ENCODE data around the gene GLYATL1. TPM values are rescaled to one million over a fixed set of nuclear protein-coding genes. Genes with fewer than 3 reads are reported as not detected.

Gene GLYATL1
- total RNA-seq, 8 experiments from 2014 or later: 0.71 to 4.5 (median 1.7) TPM; not detected in 1

DNA sequence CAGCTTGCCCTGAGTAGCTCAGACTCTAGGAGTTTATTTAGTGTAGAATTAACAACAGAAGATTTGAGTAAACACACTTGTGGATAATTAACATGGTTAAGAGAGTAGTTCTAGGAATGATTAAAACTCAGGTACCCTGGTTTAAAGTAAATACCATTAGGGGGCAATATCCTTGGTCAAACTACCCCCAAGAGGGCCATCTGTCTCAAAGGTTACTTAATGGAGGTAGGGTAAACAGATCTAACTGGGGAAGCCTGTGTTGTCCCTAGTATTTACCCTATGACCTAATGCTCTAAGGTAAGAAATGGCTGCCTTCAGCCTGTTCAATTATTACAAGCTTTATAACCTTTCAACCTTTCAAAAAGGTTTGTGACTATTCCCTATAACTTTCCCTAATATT is 10.6 kb upstream of the GLYATL1 start:
- no peak for ATAC-seq (replicated peaks in 6 of 8)
- in situ Hi-C loops (cut with MboI; ENCODE audit: low pct_unique_long_range_greater_than_20kb in 2 of 9, low sequenced_read_pairs in 9 of 9, unreplicated experiment in 9 of 9): no loop called here
- Histone ChIP-seq H3K4me1 (replicated peaks in 1 of 2) (peaks cover 6 to 10% of the 10 kb centered on the region in 2 donors), H3K27ac (no peak overlapping the region), H3K4me3 (no peak overlapping the region)

DNA sequence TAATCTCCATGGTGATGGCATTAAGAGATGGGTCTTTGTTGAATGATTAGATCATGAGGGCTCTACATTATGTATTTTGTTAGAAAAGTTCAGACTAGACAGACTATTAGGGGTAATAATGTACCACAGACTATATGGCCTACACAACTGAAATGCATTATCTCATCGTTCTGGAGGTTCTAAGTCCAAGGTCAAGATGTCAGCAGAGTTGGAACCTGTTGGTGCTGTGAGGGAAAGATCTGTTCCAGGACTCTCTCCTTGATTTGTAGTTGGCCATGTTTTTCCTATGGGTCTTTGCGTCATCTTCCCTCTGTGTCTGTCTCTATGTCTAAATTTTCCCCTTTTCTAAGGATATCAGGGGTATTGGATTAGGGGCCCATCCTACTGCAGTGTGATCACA is 8.4 kb upstream of the GLYATL1 start:
- WGBS, 10 experiments: 0 to 100% (median 90%) methylated on average over 1 to 2 of the region's 2 CpGs; no CpG with 5 or more reads in 2 of the 10 experiments
- Histone ChIP-seq H3K27ac (no peak overlapping the region), H3K4me1 (replicated peaks in 1 of 2) (peaks cover 6 to 10% of the 10 kb centered on the region in 2 donors), H3K4me3 (no peak overlapping the region)
- no peak for ATAC-seq (replicated peaks in 6 of 8)
- in situ Hi-C loops (cut with MboI; ENCODE audit: low pct_unique_long_range_greater_than_20kb in 2 of 9, low sequenced_read_pairs in 9 of 9, unreplicated experiment in 9 of 9): no loop called here

DNA sequence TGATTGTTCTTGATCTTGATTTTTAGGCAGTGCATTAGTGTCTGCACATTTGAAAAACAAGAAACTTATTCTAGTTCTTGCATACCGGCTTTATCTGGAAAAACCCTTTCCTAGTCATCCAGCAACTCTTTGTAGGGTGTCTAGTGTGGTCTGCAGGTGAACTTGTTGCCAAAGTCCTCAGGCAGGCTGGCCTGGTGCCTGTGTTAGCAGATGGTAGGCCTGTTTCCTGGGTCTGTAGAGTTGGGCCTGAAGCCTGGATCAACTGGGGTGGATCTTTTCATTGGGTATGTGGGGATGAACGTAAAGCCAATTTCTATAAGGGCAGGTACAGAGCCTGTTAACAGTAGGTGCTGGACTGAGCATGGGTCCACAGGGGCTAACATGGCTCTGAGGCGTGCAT is 5.6 kb upstream of the GLYATL1 start:
- H3K4me1 ChIP-seq (replicated peaks in 1 of 2): no peaks in the 10 kb centered on the region
- no peak for ATAC-seq (replicated peaks in 6 of 8)
- H3K27ac ChIP-seq: no peak overlapping the region
- in situ Hi-C loops (cut with MboI; ENCODE audit: low pct_unique_long_range_greater_than_20kb in 2 of 9, low sequenced_read_pairs in 9 of 9, unreplicated experiment in 9 of 9): no loop called here
- 43 to 100% (median 85%) methylated on average over 1 to 3 of the region's 3 CpGs for WGBS, 10 experiments
- no peak overlapping the region for H3K4me3 ChIP-seq

GRCh38 chr11:58934945-58935513 is 4.3 kb upstream of the GLYATL1 start:
- no peak for ATAC-seq (replicated peaks in 6 of 8)
- 65 to 95% (median 85%) methylated on average over 3 to 5 of the region's 7 CpGs; no CpG with 5 or more reads in 7 of the 10 experiments for WGBS, 10 experiments
- no peak overlapping the region for H3K4me3 ChIP-seq
- no peaks in the 10 kb centered on the region for H3K4me1 ChIP-seq (replicated peaks in 1 of 2)
- H3K27ac ChIP-seq: no peak overlapping the region
- in situ Hi-C loops (cut with MboI; ENCODE audit: low pct_unique_long_range_greater_than_20kb in 2 of 9, low sequenced_read_pairs in 9 of 9, unreplicated experiment in 9 of 9): no loop called here

- H3K4me3 ChIP-seq: no peak overlapping the region
- no peak for ATAC-seq (replicated peaks in 6 of 8)
- H3K4me1 ChIP-seq (replicated peaks in 1 of 2): no peaks in the 10 kb centered on the region
- in situ Hi-C loops (cut with MboI; ENCODE audit: low pct_unique_long_range_greater_than_20kb in 2 of 9, low sequenced_read_pairs in 9 of 9, unreplicated experiment in 9 of 9): no loop called here
- no peak overlapping the region for H3K27ac ChIP-seq
- WGBS, 10 experiments: 0 to 100% (median 70%) methylated on average over 1 to 3 of the region's 4 CpGs; no CpG with 5 or more reads in 1 of the 10 experiments
These were observed 890 bp upstream of the GLYATL1 start for GRCh38 chr11:58938398-58938797.

DNA sequence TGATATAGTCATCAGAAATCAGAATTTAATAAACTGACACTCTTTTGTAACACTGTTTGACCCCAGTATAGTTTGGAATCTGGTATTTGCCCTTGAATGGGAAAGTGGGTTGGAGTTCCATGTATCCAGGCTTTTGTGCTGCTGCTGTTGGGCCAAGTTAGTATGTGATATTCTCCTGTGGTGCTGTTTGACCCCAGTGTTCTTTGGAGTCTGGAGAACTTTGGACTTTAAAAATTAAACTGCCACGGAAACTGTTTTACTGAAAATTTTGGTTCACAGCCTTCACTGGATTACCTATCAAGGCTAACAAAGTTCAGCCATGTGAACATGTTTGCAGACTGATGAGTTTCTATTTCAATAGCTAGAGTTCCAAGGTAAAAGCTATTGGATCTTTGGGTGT is 740 bp downstream of the GLYATL1 start:
- Histone ChIP-seq H3K27ac (no peak overlapping the region), H3K4me1 (replicated peaks in 1 of 2) (no peaks in the 10 kb centered on the region), H3K4me3 (no peak overlapping the region)
- in situ Hi-C loops (cut with MboI; ENCODE audit: low pct_unique_long_range_greater_than_20kb in 2 of 9, low sequenced_read_pairs in 9 of 9, unreplicated experiment in 9 of 9): no loop called here
- 0 to 100% (median 100%) methylated on average over 1 of the region's 1 CpG; no CpG with 5 or more reads in 6 of the 10 experiments for WGBS, 10 experiments
- ATAC-seq (replicated peaks in 6 of 8): no peak

- WGBS, 10 experiments: 83 to 100% (median 91%) methylated on average over 1 of the region's 1 CpG; no CpG with 5 or more reads in 2 of the 10 experiments
These were observed 2.5 kb downstream of the GLYATL1 start for GRCh38 chr11:58941838-58942237.

GRCh38 chr11:58945663-58946062 is 6.4 kb downstream of the GLYATL1 start:
- ATAC-seq (replicated peaks in 6 of 8): no peak
- H3K4me1 ChIP-seq (replicated peaks in 1 of 2): no peaks in the 10 kb centered on the region

More at GRCh38 chr11:58941838-58942237, 2.5 kb downstream of the GLYATL1 start:
- H3K27ac ChIP-seq: no peak overlapping the region
- no peak overlapping the region for H3K4me3 ChIP-seq
- H3K4me1 ChIP-seq (replicated peaks in 1 of 2): no peaks in the 10 kb centered on the region
- ATAC-seq (replicated peaks in 6 of 8): no peak
- in situ Hi-C loops (cut with MboI; ENCODE audit: low pct_unique_long_range_greater_than_20kb in 2 of 9, low sequenced_read_pairs in 9 of 9, unreplicated experiment in 9 of 9): no loop called here

GRCh38 chr11:58949184-58949583 is 9.9 kb downstream of the GLYATL1 start:
- Histone ChIP-seq H3K27ac (no peak overlapping the region), H3K4me1 (replicated peaks in 1 of 2) (no peaks in the 10 kb centered on the region), H3K4me3 (no peak overlapping the region)
- in situ Hi-C loops (cut with MboI; ENCODE audit: low pct_unique_long_range_greater_than_20kb in 2 of 9, low sequenced_read_pairs in 9 of 9, unreplicated experiment in 9 of 9): no loop called here
- WGBS, 10 experiments: 10 to 100% (median 81%) methylated on average over 1 to 3 of the region's 3 CpGs; no CpG with 5 or more reads in 1 of the 10 experiments
- no peak for ATAC-seq (replicated peaks in 6 of 8)

More at GRCh38 chr11:58945663-58946062, 6.4 kb downstream of the GLYATL1 start:
- in situ Hi-C loops (cut with MboI; ENCODE audit: low pct_unique_long_range_greater_than_20kb in 2 of 9, low sequenced_read_pairs in 9 of 9, unreplicated experiment in 9 of 9): no loop called here
- no peak overlapping the region for H3K4me3 ChIP-seq
- no peak overlapping the region for H3K27ac ChIP-seq

DNA sequence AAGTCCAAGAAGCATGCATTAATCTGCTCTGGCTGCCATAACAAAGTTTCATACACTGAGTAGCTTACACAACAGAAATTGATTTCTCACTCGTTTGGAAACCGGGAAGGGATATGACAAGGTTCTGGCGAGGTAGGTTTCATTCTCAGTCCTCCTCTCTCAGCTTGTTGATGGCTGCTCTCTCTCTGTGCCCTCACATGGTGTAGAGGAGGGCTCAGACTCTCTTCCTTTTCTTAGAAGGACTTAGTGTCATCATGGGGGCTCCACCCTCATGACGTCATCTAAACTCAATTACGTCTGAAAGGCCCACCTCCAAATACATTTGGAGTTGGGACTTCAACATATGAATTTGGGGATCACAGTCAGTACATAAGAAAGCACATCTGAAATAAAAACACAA is 18.6 kb downstream of the GLYATL1 start:
- ATAC-seq (replicated peaks in 6 of 8): peak in 2 of 8 experiments; percentile 45 to 55
- Histone ChIP-seq H3K4me1 (replicated peaks in 1 of 2) (no peaks in the 10 kb centered on the region), H3K27ac (no peak overlapping the region), H3K4me3 (no peak overlapping the region)
- 0 to 90% (median 73%) methylated on average over 2 to 5 of the region's 5 CpGs; no CpG with 5 or more reads in 1 of the 10 experiments for WGBS, 10 experiments
- in situ Hi-C loops (cut with MboI; ENCODE audit: low pct_unique_long_range_greater_than_20kb in 2 of 9, low sequenced_read_pairs in 9 of 9, unreplicated experiment in 9 of 9): no loop called here

GRCh38 chr11:58958500-58958899 is 19.2 kb downstream of the GLYATL1 start:
- 72 to 100% (median 80%) methylated on average over 1 to 2 of the region's 2 CpGs; no CpG with 5 or more reads in 4 of the 10 experiments for WGBS, 10 experiments
- ATAC-seq (replicated peaks in 6 of 8): peak in 2 of 8 experiments; percentile 32 to 48

GRCh38 chr11:58963551-58964104 is 24.3 kb downstream of the GLYATL1 start:
- Histone ChIP-seq H3K4me1 (replicated peaks in 1 of 2) (no peaks in the 10 kb centered on the region), H3K27ac (no peak overlapping the region), H3K4me3 (no peak overlapping the region)
- peak in 3 of 8 experiments; percentile 93 to 98 (median 94) for ATAC-seq (replicated peaks in 6 of 8)
- in situ Hi-C loops (cut with MboI; ENCODE audit: low pct_unique_long_range_greater_than_20kb in 2 of 9, low sequenced_read_pairs in 9 of 9, unreplicated experiment in 9 of 9): no loop called here
- 8 to 100% (median 87%) methylated on average over 4 to 21 of the region's 27 CpGs; no CpG with 5 or more reads in 3 of the 10 experiments for WGBS, 10 experiments

More at GRCh38 chr11:58958500-58958899, 19.2 kb downstream of the GLYATL1 start:
- in situ Hi-C loops (cut with MboI; ENCODE audit: low pct_unique_long_range_greater_than_20kb in 2 of 9, low sequenced_read_pairs in 9 of 9, unreplicated experiment in 9 of 9): no loop called here
- Histone ChIP-seq H3K27ac (no peak overlapping the region), H3K4me3 (no peak overlapping the region), H3K4me1 (replicated peaks in 1 of 2) (no peaks in the 10 kb centered on the region)

DNA sequence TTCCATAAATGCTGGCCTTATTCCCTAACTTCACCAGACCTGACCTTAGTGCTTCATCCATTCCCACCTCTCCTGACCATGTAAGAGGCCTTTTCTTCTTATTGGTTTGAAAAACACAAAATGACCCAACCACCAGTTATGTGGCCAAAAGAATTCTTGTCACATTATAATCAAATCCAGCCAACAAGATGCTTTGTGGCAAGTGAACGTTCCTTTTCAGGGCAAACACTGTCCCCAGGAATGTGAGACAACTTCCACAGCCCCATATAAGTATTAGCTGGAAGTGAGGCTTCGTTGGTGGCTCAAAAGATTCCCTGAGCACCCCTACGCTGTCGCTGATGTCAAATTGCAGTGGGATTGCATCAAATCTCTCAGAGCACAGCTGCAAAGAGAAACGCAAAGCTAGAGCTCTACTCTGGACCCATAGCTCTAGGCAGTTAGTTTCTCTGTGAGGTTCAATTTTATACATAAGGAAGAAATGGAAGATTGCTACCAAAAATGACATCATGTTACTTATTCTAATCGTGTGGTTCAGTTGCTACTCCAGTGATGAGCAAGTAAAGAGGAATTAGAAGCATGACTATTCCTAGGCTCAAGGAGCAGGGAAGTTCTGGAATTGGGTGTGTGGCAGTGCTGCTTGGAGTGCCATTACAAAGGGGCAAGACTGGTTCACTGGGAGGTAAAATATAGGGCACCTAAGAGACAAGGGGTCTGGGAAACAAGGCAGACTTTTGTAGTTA is 26.1 kb downstream of the GLYATL1 start:
- 0 to 82% (median 75%) methylated on average over 1 to 6 of the region's 6 CpGs; no CpG with 5 or more reads in 3 of the 10 experiments for WGBS, 10 experiments
- Histone ChIP-seq H3K4me3 (no peak overlapping the region), H3K4me1 (replicated peaks in 1 of 2) (no peaks in the 10 kb centered on the region), H3K27ac (no peak overlapping the region)
- ATAC-seq (replicated peaks in 6 of 8): peak in 3 of 8 experiments; percentile 52 to 83 (median 64)
- in situ Hi-C loops (cut with MboI; ENCODE audit: low pct_unique_long_range_greater_than_20kb in 2 of 9, low sequenced_read_pairs in 9 of 9, unreplicated experiment in 9 of 9): no loop called here
